PFSK-1 (cell line): ENCODE data around the gene RBAK. TPM values are rescaled to one million over a fixed set of nuclear protein-coding genes. Genes with fewer than 3 reads are reported as not detected.

Experiments
- FOXP2 ChIP-seq: optimal IDR thresholded peaks from 2 replicates; pipeline ENCODE3; 2011; ENCODE audit warnings: borderline replicate concordance, control low read depth, inconsistent platforms; ENCODE audit not compliant: insufficient read depth; ENCODE audit errors: extremely low read length, extremely low read depth
- POLR2AphosphoS5 ChIP-seq: IDR thresholded peaks from 2 replicates; pipeline ENCODE4 v1.6.1; 2012; ENCODE audit warnings: low read depth, mild to moderate bottlenecking, control low read depth, low read length, moderate library complexity
- REST ChIP-seq, 2 experiments: IDR thresholded peaks; 2 replicates each; pipeline versions ENCODE4 v1.6.1 to v1.8.0; 2011 to 2012; ENCODE audit warnings: low read depth in 2 of 2, low read length in 2 of 2, control low read depth in 1 of 2, inconsistent platforms in 1 of 2, mild to moderate bottlenecking in 1 of 2, moderate library complexity in 1 of 2; ENCODE audit not compliant: insufficient read depth in 1 of 2
- SIN3A ChIP-seq: IDR thresholded peaks from 2 replicates; pipeline ENCODE4 v1.6.1; 2012; ENCODE audit warnings: mild to moderate bottlenecking, low read length, moderate library complexity, borderline replicate concordance; ENCODE audit not compliant: insufficient read depth
- TAF1 ChIP-seq: IDR thresholded peaks from 2 replicates; pipeline ENCODE4 v1.6.1; 2012; ENCODE audit warnings: low read length, control low read depth, borderline replicate concordance; ENCODE audit not compliant: insufficient read depth
- polyA plus RNA-seq: library from polyadenylated mRNA; unstranded; fragments of >200 nt; gene quantifications from one replicate; pipeline ENCODE4 v1.2.1, GENCODE V29; 2012; ENCODE audit warnings: low read depth, missing spikeins; ENCODE audit not compliant: insufficient read length

RBAK gene
- 3.7 TPM for polyA plus RNA-seq

- TF ChIP-seq TAF1: peak; percentile 83
- no peak for TF ChIP-seq SIN3A
- TF ChIP-seq FOXP2: peak; percentile 26
- 0 out of 4 replicates have a peak, but pooled peaks of 1 of the 2 experiments have one; percentile 20 for TF ChIP-seq REST (IDR thresholded peaks at IDR 0.05; ENCODE audit: insufficient read depth in 1 of 2, low read depth in 2 of 2, low read length in 2 of 2)
- peak; percentile 92 for TF ChIP-seq POLR2AphosphoS5
Observed at GRCh38 chr7:5045558-5046396, at the start of gene RBAK. RBAK (plus strand) TSS chr7:5045860; CDS start chr7:5048077, 2,217 bp downstream.

- TF ChIP-seq REST (IDR thresholded peaks at IDR 0.05; ENCODE audit: insufficient read depth in 1 of 2, low read depth in 2 of 2, low read length in 2 of 2) (no peak), FOXP2 (no peak), SIN3A (no peak), TAF1 (no peak), POLR2AphosphoS5 (no peak)
Observed at GRCh38 chr7:4996696-4997222, 48.9 kb upstream of the RBAK start.

- no peak for TF ChIP-seq POLR2AphosphoS5
- TF ChIP-seq REST (IDR thresholded peaks at IDR 0.05; ENCODE audit: insufficient read depth in 1 of 2, low read depth in 2 of 2, low read length in 2 of 2): no peak
- no peak for TF ChIP-seq FOXP2
- TF ChIP-seq SIN3A: no peak
- no peak for TF ChIP-seq TAF1
Observed at GRCh38 chr7:4998244-4998643, 47.4 kb upstream of the RBAK start.

GRCh38 chr7:4998910-4999309, 46.8 kb upstream of the RBAK start:
- TF ChIP-seq SIN3A (no peak), FOXP2 (no peak), TAF1 (no peak), REST (IDR thresholded peaks at IDR 0.05; ENCODE audit: insufficient read depth in 1 of 2, low read depth in 2 of 2, low read length in 2 of 2) (no peak), POLR2AphosphoS5 (no peak)
